Measurements from ENCODE around the gene GIT1. TPM values are rescaled to one million over a fixed set of nuclear protein-coding genes. Genes with fewer than 3 reads are reported as not detected.

GIT1 gene
- polyA plus RNA-seq, 1 donor from 2014 or later, result 20.5 TPM

DNA sequence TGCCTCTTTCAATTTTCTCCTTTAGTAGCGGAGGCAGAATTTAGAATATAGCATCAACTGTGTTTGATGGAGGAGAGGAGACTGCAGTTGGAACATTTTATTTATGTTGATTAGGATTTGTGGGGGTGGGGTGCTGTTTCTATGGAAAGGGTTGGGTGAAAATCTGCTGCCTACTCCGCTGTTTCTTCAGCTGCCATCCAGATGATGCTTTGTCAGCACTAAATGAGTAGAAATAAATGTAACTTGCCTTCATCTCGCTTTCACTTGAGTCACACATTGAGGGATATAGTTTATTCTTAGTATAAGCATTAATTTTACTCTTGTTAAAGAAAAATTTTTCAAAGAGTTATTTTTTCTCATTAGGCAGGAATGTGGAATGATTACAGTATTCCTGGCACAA is 64.8 kb downstream of the GIT1 start:
- Histone ChIP-seq H3K9ac (ENCODE audit: low read length) (no peak overlapping the region), H3F3A (ENCODE audit: insufficient read depth, low read length, poor library complexity, severe bottlenecking) (no peaks in the 10 kb centered on the region), H3K9me3 (ENCODE audit: low read length) (no peaks in the 10 kb centered on the region), H3K9me2 (ENCODE audit: insufficient read depth, low read length) (no peaks in the 10 kb centered on the region), H3K4me2 (ENCODE audit: low read length) (peak overlapping the region; percentile 8), H3K4me3 (ENCODE audit: low read length) (no peak overlapping the region), H2AFZ (ENCODE audit: low read depth, low read length) (no peak overlapping the region), H3K27me3 (ENCODE audit: insufficient read depth, low read depth, low read length) (no peaks in the 10 kb centered on the region), H3K36me3 (ENCODE audit: insufficient read depth, low read length) (no peaks in the 10 kb centered on the region), H3K79me2 (replicated peaks; ENCODE audit: insufficient read depth, low read length) (no peaks in the 10 kb centered on the region), H3K27ac (ENCODE audit: low read length) (peak overlapping the region; percentile 32), H4K20me1 (ENCODE audit: insufficient read depth) (no peaks in the 10 kb centered on the region)
- TF ChIP-seq, protein P1, sequence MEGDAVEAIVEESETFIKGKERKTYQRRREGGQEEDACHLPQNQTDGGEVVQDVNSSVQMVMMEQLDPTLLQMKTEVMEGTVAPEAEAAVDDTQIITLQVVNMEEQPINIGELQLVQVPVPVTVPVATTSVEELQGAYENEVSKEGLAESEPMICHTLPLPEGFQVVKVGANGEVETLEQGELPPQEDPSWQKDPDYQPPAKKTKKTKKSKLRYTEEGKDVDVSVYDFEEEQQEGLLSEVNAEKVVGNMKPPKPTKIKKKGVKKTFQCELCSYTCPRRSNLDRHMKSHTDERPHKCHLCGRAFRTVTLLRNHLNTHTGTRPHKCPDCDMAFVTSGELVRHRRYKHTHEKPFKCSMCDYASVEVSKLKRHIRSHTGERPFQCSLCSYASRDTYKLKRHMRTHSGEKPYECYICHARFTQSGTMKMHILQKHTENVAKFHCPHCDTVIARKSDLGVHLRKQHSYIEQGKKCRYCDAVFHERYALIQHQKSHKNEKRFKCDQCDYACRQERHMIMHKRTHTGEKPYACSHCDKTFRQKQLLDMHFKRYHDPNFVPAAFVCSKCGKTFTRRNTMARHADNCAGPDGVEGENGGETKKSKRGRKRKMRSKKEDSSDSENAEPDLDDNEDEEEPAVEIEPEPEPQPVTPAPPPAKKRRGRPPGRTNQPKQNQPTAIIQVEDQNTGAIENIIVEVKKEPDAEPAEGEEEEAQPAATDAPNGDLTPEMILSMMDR (IDR thresholded peaks at IDR 0.05; ENCODE audit: poor library complexity, severe bottlenecking), result no peak
- TF ChIP-seq SMC3 (conservative IDR thresholded peaks at IDR 0.05; ENCODE audit: poor library complexity) (no peak), TAF1 (IDR thresholded peaks at IDR 0.05; ENCODE audit: low read depth) (no peak), EZH2 (IDR thresholded peaks at IDR 0.05; ENCODE audit: borderline replicate concordance, insufficient read depth, low read length, poor library complexity, severe bottlenecking) (no peak), MXI1 (conservative IDR thresholded peaks at IDR 0.05; ENCODE audit: poor library complexity, severe bottlenecking) (no peak), EP300 (conservative IDR thresholded peaks at IDR 0.05; ENCODE audit: poor library complexity, severe bottlenecking) (no peak), RAD21 (conservative IDR thresholded peaks at IDR 0.05) (no peak), POLR2AphosphoS5 (IDR thresholded peaks at IDR 0.05) (no peak)
- TF ChIP-seq, protein P2, sequence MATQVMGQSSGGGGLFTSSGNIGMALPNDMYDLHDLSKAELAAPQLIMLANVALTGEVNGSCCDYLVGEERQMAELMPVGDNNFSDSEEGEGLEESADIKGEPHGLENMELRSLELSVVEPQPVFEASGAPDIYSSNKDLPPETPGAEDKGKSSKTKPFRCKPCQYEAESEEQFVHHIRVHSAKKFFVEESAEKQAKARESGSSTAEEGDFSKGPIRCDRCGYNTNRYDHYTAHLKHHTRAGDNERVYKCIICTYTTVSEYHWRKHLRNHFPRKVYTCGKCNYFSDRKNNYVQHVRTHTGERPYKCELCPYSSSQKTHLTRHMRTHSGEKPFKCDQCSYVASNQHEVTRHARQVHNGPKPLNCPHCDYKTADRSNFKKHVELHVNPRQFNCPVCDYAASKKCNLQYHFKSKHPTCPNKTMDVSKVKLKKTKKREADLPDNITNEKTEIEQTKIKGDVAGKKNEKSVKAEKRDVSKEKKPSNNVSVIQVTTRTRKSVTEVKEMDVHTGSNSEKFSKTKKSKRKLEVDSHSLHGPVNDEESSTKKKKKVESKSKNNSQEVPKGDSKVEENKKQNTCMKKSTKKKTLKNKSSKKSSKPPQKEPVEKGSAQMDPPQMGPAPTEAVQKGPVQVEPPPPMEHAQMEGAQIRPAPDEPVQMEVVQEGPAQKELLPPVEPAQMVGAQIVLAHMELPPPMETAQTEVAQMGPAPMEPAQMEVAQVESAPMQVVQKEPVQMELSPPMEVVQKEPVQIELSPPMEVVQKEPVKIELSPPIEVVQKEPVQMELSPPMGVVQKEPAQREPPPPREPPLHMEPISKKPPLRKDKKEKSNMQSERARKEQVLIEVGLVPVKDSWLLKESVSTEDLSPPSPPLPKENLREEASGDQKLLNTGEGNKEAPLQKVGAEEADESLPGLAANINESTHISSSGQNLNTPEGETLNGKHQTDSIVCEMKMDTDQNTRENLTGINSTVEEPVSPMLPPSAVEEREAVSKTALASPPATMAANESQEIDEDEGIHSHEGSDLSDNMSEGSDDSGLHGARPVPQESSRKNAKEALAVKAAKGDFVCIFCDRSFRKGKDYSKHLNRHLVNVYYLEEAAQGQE (IDR thresholded peaks at IDR 0.05; ENCODE audit: borderline replicate concordance), result no peak

Other genes with a start within 250 kb of the GIT1 start
- gene TAOK1, start 199.3 kb downstream of the GIT1 start, polyA plus RNA-seq, result 47.5 and 53.2 TPM in 2 replicates
- 0.14 and 0.21 TPM in 2 replicates for gene ABHD15, start 22.6 kb downstream of the GIT1 start, polyA plus RNA-seq
- gene TP53I13, start 20.9 kb downstream of the GIT1 start, polyA plus RNA-seq, result 18.4 and 23.3 TPM in 2 replicates
- gene ANKRD13B, start 3.5 kb upstream of the GIT1 start, polyA plus RNA-seq, result 35.0 and 42.7 TPM in 2 replicates
- gene CORO6, start 33.3 kb upstream of the GIT1 start, polyA plus RNA-seq, result 1.2 and 4.3 TPM in 2 replicates

Measured in neural cell (in vitro differentiated cells).